GM21360 (cell line): Measurements from ENCODE around the gene CFAP410.
A peak's percentile ranks its signal among the peaks of the same experiment; 100 is the strongest.

Experiments used
- ATAC-seq: cut with Tn5 transposase; IDR thresholded peaks from one replicate; pipeline ENCODE4 v1.9.1; 2021; ENCODE audit warnings: mild to moderate bottlenecking, moderate library complexity; ENCODE audit not compliant: unreplicated experiment

The CFAP410 gene

DNA sequence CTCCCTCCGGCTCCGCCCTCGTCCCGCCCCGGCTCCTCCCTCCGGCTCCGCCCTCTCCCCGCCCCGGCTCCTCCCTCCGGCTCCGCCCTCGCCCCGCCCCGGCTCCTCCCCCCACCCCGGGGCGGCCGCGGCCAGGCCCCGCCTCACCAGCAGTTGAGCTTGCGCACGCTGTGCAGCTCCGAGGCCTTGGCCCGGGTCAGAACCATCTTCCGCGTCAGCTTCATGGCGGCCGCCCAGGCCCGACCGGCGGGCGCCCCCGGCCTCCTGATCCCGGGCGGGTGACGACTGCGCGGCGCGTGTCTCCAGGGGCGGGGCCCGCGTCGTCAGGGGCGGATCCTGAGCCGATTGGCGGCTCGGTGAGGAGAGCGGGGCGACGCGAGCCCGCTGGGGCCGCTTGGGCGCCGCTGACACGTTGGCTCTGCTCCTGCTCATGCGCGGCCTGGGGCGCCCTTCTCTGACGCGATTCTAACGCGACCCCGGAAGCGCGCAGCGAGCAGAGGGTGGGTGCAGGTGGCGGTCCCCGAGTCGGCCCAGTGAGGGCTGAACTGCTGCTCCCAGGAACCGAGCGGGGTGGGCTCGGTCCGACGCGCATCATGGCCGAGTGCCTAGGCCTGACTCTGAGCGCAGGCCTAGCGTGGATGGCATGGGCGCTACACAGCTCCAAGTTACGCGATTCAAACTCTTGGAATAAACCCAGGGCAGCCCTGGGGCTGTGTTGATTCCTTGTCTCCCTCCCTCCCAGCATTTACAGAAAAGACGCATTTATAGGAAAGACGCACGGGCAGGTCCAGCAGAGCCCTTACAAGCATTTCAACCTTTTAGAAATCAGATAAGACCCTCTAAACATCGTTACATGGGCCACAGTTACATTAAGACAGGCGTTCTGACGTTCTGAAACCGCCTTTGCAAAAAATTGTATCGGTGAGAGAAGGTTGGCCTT lies at the start of gene CFAP410:
TSS of gene CFAP410 (minus strand) at position 420 of the 940 bp plus-strand sequence. CDS start at position 224, 196 bp downstream.
- ATAC-seq = peak; percentile 93

DNA sequence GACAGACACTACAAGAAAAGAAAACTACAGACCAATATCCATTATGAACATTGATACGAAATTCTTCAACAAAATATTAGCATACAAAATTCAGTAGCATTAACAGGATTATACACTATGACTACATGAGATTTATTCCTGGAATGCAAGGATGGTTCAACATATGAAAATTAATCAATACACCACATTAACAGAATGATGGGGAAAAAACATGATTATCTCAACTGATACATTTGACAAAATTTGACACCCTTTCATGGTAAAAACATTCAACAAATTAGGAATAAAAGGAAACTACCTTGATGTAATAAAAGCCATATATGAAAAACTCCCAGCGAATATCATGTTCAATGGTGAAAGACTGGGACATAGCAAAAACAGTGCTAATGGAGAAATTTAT lies 45.8 kb upstream of the CFAP410 start:
- ATAC-seq = no peak

DNA sequence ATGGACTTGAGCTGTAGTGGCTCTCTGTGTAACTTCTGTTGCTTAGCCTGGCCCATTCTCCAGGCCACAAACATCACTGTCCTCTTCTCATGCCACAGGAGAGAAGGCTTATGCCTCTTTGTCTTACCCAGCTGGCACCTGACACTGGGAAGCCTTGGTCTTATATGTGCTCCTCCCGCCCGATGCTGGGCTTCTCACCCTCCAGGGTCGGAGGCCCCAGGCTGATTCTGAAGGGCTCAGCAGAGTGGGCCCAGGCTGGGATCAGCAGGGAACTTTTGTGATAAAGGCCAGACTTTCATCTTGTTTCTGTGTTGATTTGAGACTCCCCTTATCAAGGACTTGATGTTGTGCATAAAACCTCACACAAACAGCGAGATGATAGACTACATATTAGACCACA lies 44.0 kb upstream of the CFAP410 start:
- no peak for ATAC-seq

DNA sequence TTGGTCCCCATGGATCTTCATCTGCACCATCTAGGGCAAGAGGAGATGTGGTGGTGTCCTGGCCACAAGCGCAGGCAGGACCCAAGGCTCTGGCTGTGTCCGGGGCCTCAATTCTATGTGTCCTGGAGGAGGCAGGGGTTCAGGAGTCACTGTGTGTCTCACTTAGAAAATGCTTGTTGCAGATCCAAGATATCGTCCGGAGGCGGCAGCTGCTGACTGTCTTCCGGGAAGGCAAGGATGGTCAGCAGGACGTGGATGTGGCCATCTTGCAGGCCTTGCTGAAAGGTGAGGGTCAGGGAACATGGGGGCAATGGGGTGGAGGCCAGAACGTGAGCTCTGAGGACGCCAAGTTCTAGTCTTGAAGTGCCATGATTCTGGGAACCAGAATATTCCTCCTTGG lies 43.3 kb upstream of the CFAP410 start:
- ATAC-seq = no peak

DNA sequence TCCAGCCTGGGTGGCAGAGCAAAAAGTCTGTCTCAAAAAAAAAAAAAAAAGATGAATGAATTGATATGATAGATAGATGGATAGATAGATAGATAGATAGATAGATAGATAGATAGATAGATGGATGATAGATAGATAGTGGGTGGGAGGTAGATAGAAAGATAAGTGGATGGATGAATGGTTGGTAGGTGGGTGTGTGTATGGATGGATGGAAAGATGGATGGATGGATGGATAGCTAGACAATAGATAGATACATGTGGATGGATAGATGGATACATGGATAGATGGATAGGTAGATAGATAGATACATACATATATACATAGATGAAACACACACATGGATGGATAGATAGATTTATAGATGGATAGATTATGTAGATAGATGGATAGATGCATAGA lies 42.7 kb upstream of the CFAP410 start:
- no peak for ATAC-seq

DNA sequence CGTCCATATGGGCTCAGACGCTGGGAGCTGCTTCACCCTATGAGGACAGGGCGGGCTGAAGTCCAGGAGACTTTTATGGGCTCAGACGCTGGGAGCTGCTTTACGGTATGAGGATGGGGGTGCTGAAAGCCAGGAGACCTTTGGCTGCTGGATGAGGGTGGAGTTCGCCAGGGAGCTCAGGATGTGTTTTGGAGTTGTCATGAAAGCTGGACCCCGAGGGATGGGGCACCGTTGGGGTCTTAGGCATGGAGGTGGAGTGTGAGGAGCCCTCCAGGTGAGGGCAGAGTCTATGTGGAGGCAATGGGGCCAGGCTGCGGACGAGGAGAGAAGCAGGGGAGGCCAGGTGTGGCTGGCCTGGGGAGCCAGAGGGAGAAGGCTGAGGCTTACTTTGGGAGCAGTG lies 41.7 kb upstream of the CFAP410 start:
- ATAC-seq = no peak

DNA sequence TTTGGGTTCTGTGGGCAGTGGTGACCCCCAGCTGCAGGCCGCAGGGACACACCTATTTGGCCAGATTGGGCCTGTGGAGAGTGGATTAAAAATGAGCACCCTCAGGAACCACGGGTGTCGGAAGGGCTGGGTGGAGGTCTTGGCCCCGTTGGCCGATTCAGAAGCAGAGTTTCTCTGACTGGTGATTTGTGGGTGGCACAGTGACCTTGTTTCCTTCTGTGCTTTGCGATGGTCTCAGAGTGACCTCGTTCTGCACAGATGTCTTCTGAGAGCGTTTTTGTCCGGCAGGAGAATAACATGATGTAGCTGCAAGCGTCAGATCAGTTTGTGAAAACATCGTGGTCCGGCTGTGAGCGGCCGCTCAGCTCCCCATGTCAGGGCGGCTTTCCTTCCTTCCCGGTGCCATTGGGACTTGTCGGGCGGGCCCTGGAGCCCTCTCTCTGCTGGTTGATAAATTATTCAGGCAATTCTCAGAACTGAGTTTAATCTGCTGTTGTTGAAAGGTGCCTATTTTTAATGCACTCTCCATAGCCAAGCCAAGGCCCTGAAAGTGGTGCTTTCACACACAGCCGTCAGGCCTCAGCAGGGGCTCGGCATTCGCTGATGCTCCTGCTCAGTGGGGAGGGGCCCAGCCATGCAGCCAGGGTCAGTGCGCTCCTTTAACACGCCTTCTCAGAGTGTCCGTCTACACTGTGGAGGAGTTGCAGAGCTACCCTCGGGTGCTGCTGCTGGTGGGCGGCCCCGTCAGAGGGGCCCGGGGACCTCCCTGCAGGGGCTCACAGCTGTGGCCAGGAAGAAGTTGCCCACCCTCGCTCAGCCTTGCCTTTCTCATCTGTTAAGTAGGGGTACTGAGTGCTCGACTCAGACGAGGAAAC lies 41.0 kb upstream of the CFAP410 start:
- ATAC-seq = no peak

DNA sequence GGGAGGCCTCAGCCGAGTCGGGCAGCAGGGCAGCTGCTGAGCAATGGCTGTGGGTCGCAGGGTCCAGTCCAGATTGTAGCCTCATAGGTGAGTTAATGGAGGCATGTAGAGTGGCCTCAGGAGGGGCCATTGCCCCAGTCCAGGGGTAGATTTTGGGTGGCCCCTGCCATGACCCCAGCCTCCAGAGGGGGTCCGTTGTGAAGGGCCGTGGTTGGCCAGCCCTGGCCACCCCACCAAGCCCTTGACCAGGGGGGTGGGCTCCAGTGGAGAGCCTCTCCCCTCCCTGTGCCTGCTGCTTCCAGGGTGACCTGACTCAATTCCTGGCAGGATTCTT lies 40.3 kb upstream of the CFAP410 start:
- ATAC-seq = no peak

DNA sequence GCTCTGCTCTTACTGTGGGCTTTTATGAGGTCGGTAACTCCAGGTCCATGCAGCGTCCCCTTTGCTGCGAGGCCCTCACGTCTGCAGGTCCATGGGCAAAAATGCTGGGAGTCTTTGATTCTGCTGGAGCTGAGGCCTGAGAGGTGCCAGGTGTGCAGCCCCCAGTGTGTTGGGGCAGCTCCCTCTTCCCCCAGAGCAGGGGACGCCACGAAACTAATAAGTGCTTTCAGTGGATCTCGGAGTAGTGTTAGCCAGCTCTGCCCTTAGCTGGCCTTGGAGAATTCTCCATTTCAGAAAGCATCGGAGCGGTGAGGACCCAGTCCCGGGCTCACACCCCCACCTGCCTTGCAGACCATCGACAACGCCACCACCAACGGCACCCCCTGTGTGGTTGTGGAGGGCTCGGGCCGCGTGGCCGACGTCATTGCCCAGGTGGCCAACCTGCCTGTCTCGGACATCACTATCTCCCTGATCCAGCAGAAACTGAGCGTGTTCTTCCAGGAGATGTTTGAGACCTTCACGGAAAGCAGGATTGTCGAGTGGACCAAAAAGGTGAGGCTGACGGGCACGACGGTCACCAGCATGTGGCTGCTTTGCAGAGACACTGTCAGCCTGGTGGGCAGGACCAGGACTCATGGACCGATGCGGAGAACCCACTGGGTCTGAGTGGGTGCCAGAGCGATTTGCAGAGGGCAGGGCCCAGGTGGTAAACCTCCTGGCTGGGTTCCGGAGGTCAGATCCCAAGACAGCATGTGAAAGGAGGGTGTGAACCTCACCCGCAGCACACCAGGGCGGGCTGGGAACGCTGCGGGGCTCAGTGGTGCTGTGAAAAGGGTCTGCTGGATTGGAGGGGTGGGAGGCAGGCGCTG lies 39.7 kb upstream of the CFAP410 start:
- no peak for ATAC-seq

DNA sequence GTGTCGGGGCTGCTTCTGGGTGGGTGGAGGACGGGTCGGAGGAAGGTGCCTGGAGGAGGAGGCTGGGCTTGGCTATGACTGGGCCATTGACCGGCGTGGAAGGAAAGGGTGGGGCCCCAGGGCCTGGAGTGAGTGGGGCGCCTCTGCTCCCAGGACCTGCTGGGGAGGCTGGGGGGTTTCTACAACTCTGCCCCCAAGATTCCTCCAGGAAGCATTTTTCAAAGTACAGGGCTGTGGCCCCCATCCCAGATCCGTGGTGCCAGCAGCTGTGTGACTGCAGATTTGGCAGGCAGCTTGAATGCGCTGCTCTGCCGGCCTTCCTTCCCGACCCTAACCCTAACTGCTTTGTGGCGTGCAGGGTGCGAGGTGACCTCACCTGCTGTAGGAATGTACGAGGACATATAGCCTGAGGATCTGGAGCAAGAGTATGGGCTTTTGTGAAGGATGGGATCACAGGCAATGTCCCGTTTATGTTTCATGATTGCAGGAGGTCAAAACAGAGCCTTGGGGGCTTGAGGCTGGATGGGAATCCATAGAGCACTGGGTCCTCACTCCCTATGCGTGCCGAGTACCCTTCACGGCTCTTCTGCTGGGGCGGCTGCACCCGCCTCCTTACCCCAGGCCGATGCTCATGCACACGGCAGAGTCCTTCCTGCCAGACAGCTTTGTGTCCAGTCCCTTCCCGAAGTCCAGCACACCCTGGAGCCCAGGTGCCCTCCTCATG lies 38.9 kb upstream of the CFAP410 start:
- no peak for ATAC-seq

DNA sequence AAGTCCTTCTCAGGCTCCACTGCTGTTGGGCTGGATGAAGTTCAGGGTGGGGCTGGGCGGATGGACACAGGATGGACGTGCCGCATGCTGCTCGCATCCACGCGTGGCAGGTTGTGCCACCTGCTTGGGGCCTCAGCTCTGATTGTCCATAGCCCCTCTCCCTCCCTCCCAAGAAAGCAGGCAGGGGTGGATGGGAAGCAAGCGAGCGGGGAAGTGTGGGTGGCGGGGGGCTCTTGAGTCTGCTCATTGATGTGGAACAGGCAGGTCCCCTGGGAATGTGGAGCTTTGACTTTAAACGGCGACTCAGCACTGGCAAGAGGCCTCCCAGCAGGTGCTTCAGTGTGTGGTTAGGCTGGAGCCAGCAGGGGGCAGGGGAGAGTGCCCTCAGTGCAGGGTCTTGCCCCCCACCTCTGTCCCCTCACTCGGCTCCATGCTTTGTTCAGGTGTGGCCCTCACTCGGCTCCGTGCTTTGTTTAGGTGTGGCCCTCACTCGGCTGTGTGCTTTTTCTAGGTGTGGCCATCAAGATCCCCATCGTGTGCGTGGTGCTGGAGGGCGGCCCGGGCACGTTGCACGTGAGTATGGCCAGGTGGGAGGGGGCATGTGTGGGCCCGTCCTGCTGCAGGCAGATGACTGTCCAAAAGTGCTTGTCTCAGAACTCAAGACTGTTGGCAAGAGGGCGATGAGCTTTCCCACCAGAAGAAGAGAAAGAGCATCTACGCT lies 38.2 kb upstream of the CFAP410 start:
- no peak for ATAC-seq

DNA sequence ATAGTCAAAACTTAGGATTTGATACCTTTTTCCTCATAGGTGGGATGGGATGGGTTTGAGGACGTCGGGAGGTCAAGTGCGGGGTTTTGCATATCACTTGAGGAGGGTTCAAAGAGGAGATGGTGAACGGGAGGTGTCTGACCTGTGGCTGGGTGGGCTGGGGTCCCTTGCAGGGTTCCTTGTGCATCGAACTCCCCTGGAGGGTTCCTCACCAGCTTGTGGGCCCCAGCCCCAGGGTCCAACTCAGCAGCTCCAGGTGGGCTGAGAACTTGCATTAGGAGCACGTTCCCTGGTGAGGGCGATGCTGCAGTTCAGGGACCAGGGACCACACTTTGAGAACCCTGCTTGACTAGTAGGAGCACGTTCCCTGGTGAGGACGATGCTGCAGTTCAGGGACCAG lies 37.4 kb upstream of the CFAP410 start:
- ATAC-seq = no peak

DNA sequence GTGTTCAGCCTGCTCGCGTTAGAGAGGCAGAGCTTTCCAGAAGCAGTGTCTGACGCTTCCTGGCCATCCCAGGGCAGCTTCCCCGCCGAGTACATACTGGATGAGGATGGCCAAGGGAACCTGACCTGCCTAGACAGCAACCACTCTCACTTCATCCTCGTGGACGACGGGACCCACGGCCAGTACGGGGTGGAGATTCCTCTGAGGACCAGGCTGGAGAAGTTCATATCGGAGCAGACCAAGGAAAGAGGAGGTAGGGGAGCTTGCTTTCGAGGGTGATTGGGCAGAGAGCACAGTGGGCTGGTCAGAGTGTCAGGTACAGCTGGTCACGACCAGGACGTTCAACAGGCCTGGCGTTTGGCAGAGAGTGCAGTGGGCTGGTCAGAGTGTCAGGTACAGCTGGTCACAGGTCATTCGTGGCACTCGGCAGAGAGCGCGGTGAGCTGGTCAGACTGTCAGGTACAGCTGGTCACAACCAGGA lies 36.6 kb upstream of the CFAP410 start:
- no peak for ATAC-seq

DNA sequence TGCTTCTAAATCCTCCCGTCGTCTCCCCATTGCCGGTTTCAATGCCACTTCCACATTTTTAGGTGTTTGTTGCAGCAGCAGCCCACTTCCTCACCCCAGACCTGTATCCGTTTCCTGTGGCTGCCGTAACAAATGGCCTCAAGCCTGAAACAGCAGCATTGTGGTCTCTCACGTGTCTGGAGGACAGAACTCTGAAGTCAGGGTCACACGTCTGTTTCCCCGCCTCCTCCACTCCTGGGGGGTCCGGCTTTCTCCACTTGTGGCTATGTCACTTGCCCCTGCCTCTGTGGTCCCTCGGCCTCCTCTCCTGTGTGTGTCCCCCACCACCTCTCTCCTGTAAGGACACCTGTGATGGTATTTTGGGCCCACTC lies 36.1 kb upstream of the CFAP410 start:
- no peak for ATAC-seq

DNA sequence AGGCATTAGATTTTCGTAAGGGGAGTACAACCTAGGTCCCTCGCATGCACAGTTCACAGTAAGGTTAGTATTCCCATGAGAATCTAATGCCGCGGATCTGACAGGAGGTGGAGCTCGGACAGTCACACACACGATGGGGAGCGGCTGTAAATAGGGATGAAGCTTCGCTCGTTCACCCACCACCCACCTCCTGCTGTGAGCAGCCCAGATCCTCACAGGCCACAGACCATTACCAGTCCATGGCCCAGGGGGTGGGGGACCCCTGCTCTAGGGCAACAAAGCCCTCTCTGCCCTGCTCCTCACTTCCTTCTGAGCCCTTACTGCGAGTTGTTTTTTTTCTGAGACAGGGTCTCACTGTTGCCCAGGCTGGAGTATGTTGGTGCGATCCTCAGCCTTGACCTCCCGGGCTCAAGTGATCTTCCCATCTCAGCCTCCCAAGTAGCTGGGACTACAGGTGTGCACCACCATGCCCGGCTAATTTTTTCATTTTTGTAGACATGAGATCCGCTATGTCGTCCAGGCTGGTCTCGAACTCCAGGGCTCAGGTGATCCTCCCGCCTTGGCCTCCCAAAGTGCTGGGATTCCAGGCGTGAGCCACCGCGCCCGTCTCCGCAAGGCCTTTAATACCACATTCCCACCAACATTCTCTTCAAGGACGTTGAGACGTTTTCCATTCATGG lies 35.6 kb upstream of the CFAP410 start:
- no peak for ATAC-seq

DNA sequence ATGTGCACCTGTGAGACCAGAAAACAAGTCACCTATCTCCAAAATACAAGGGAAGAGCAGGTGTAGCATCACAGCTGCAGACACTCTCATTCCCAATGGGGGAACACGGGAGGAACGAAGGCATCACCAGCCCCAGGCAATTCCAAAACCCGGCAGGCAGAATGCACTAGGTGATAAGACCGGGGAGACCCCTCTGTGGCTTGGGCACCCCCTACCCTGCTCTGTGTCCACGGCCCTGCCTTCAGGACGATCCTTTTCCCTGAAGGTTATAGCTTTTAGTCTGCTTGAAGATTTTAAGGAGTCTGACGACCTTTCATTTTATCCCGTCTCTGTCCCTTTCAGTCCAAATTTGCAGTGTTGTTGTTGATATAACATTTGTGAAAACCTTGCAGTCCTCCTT lies 33.4 kb upstream of the CFAP410 start:
- no peak for ATAC-seq

DNA sequence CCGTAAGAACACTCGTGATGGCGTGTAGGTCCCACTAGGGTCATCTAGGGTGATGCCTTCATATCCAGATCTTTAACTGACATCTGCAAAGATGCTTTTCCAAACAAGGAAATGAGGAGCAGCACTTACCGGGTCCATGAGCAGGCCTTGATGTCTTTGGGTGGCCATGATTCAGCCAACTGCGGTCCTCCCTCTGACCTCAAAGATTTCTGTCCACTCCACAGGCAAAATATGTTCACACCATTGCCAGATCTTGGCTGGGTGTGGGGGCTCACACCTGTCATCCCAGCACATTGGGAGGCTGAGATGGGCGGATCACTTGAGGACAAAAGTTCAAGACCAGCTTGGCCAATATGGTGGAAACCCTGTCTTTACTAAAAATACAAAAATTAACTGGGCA lies 32.4 kb upstream of the CFAP410 start:
- ATAC-seq = no peak

DNA sequence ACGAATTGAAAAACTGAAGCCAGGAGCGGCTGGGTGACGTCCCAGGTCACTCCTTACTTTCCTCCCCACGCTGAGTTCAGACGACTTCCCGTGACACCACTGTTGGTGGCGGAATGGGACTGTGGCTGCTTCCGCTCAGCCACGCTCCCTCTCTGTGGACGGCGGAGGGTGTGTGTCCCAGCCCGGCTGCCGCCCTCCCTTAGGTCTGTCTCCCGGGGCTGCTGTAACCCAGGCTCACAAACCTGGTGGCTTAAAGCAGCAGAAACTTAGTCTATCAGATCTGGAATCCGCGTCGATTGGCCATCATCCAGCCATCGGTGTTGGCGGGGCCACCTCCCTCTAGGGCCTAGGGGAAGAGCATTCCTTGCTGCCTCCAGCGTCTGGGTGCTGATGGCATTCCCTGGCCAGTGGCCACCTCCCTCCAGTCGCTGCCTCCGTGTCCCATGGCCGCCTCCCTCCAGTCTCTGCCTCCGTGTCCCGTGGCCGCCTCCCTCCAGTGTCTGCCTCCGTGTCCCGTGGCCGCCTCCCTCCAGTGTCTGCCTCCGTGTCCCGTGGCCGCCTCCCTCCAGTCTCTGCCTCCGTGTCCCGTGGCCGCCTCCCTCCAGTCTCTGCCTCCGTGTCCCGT lies 31.7 kb upstream of the CFAP410 start:
- no peak for ATAC-seq
